Right ventricle myocardium inferior (tissue), 1 donor: Measurements from ENCODE around the gene RPL22. TPM values are rescaled to one million over a fixed set of nuclear protein-coding genes. Genes with fewer than 3 reads are reported as not detected.

Source experiments
- ATAC-seq: fragments of 200-7000 bp; cut with Tn5 transposase; one replicate; pipeline ENCODE4 v1.9.1; 2020; ENCODE audit warnings: mild to moderate bottlenecking, moderate library complexity
- DNase-seq: peaks from one replicate; pipeline ENCODE4 v3.0.0; 2021; ENCODE audit errors: missing footprints
- intact Hi-C: fragments of 100-400 bp; cut with DNase I; formaldehyde crosslinking; loops from one replicate; pipeline ENCODE4 v1.11.0; 2022
- total RNA-seq: library from RNA; stranded (reverse); fragmentation: NEBNext Ultra II Directional; extraction: Animal tissue kit (Norgen Biotek cat#: 25700); gene quantifications from one replicate; pipeline ENCODE4 v1.2.1, GENCODE V29; 2021
- donor health status: DM: no; HTN: yes; CAD: no; lungs with severe emphysema.

Gene RPL22
- total RNA-seq, 1 donor from 2014 or later = 264 TPM

DNA sequence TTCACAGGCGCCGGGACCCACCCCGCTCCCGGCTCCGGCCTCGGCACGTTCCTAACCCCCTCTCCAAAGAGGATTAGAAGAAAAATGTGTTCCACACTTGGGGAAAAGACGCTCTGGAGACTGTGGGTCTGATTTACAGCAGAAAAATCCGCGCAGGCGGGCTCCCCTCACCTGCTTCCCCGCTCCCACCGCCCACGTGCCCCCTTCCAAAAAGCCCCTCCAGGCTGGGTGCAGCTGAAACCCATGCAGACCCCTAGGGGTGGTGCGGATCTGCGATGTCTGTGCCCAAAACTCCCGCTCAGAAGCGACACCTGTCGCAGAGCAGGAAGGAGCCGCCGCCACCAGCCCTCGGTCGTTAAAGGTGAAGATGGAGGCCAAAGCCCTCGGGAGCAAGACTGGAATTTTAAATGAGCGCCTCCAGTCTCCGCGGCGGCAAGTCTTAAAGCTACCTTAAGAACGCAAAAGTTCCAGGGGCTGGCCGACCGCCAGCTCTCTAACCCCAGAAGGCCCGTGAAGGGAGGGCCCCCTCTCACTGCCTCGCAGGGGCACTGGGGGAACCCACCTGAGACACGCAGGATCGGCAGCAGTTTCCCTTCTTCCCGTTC lies 18.6 kb downstream of the RPL22 start:
- intact Hi-C loops = no loop called here
- no peak for ATAC-seq
- DNase-seq = no peak

GRCh38 chr1:6180268-6180706 lies 19.1 kb downstream of the RPL22 start, which contains the start of gene CHD5:
CHD5 (minus strand) TSS chr1:6180321; CDS start chr1:6180023, 298 bp downstream.
- no peak for ATAC-seq
- no peak for DNase-seq
- intact Hi-C loops = no loop called here

DNA sequence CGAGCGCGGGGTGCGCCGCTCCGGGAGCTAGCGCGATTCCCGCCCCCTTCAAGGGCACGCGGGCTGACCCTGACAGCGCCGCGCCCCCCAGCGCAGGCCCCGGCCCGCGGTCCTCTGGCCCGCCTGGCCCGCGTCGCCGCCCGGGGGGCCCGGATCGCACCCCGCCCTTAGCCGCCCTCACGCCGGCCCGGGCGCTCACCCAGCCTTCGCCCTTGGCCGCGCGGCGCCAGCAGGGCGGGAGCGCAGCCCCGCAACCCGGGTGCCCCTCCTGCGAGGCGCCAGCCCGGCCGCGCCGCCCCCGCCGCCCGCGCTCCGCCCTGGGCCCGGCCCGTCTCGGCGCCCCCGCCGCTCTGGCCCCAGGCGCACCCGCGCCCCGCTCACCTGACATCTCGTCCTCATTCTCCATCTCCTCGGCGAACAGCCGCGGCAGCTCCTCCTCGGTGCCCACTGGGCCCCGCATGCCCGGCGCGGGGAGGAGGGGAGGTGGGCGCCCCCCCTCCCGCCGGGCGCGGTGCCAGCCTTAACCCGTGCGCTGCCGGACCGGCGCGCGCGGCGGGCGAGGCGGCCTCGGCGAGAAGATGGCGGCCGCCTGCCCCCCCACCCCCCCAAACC lies 19.7 kb downstream of the RPL22 start:
- no peak for DNase-seq
- intact Hi-C loops = loop anchor here (10.0 kb wide), 1 partner anchor 125 kb away; no protein-coding TSS in a partner anchor
- ATAC-seq = no peak

- intact Hi-C loops = loop anchor here (10.0 kb wide), 1 partner anchor 124 kb away; no protein-coding TSS in a partner anchor
- no peak for DNase-seq
- no peak for ATAC-seq
Observed at GRCh38 chr1:6178751-6179563, 20.4 kb downstream of the RPL22 start.

GRCh38 chr1:6177681-6178380 lies 21.6 kb downstream of the RPL22 start:
- intact Hi-C loops = loop anchor here (10.0 kb wide), 1 partner anchor 123 kb away; no protein-coding TSS in a partner anchor
- no peak for ATAC-seq
- DNase-seq = no peak

GRCh38 chr1:6176779-6177178 lies 22.6 kb downstream of the RPL22 start:
- DNase-seq (no peak), ATAC-seq (no peak)
- intact Hi-C loops = loop anchor here (10.0 kb wide), 1 partner anchor 122 kb away; no protein-coding TSS in a partner anchor

- intact Hi-C loops = loop anchor here (10.0 kb wide), 1 partner anchor 121 kb away; no protein-coding TSS in a partner anchor
- no peak for DNase-seq
- no peak for ATAC-seq
Observed at GRCh38 chr1:6175411-6175828, 24.0 kb downstream of the RPL22 start.

DNA sequence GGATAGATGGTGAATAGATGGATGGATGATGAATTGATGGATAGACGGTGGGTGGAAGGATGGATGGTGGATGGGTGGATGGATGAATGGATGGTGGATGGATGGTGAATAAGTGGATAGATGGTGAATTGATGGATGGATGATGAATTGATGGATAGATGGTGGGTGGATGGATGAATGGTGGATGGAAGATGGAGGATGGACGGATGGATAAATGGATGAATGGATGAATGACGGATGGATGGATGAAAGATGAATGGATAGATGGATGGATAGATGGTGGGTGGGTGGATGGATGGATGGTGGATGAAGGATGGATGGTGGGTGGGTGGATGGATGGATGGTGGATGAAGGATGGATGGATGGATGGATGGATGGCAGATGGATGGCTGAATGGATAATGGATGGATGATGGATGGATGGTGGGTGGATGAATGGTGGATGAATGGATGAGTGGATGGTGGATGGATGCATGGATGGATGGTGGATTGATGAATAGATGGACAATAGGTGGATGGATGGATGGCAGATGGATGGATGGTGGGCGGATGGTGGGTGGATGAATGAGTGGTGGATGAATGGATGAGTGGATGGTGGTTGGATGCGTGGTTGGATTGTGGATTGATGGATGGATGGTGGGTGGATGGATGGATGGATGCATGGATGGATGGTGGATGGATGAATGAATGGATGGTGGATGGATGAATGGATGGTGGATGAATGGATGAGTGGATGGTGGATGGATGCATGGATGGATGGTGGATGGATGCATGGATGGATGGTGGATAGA lies 24.6 kb downstream of the RPL22 start:
- intact Hi-C loops = loop anchor here (10.0 kb wide), 1 partner anchor 120 kb away; no protein-coding TSS in a partner anchor
- no peak for ATAC-seq
- DNase-seq = no peak

GRCh38 chr1:6172549-6172948 lies 26.8 kb downstream of the RPL22 start:
- DNase-seq (no peak), ATAC-seq (no peak)
- intact Hi-C loops = loop anchor here (10.0 kb wide), 1 partner anchor 118 kb away; no protein-coding TSS in a partner anchor

GRCh38 chr1:6171548-6172124 lies 27.8 kb downstream of the RPL22 start:
- intact Hi-C loops = loop anchor here (10.0 kb wide), 1 partner anchor 117 kb away; no protein-coding TSS in a partner anchor
- no peak for DNase-seq
- peak; percentile 12 for ATAC-seq

DNA sequence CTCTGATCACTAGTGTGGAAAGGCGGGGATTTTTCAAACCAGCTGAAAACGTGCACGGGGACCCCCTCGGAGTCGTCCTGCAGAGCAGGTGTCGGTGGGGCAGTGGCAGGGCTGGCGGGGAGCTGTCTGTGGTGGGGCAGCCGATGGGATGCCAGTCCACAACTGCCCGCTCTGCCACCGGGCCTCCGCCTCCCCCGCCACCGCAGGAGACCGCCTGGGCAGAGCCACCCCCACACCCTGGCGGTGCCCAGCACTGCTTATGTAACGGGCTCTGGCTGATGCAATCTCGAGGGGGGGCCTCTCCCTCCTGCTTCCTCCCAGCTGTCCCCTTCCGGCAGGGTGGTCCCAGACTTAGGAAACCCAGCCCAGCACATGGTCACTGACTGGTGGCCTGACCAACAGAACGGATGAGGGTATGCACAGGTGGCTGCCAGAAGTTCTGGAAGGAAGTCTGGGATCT lies 28.6 kb downstream of the RPL22 start:
- no peak for ATAC-seq
- no peak for DNase-seq
- intact Hi-C loops = loop anchor here (10.0 kb wide), 1 partner anchor 116 kb away; no protein-coding TSS in a partner anchor

- intact Hi-C loops = loop anchor here (10.0 kb wide), 1 partner anchor 115 kb away; no protein-coding TSS in a partner anchor
- ATAC-seq = no peak
- DNase-seq = no peak
Observed at GRCh38 chr1:6170116-6170741, 29.2 kb downstream of the RPL22 start.

DNA sequence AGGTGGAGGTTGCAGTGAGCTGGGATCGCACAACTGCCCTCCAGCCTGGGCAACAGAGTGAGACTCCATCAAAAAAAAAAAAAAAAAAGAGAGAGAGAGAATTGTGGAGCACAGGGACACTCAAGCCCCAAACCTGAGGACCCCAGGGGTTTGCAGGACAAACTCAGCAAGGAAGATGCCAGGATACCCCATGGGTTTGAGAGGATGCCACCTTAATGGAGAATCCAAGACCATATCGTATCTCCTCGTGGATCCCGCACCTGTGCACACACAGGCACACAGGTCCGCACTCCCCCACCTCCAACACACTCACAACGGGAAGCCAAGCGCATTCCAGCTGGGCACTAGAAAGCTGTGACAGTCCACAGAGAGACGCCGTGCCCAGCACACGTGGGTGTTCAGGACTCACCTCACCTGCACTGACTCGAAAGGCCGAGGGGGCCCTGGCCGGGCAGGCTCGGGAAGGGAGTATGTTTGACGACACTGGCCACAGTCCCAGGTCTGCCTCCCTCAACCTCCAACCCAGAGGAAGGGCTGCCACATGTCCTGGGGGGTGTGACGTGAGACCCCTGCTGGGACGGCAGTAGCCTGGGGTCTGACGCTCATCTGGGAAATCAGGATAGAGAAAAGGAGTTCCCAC lies 30.3 kb downstream of the RPL22 start:
- no peak for ATAC-seq
- DNase-seq = no peak
- intact Hi-C loops = no loop called here

DNA sequence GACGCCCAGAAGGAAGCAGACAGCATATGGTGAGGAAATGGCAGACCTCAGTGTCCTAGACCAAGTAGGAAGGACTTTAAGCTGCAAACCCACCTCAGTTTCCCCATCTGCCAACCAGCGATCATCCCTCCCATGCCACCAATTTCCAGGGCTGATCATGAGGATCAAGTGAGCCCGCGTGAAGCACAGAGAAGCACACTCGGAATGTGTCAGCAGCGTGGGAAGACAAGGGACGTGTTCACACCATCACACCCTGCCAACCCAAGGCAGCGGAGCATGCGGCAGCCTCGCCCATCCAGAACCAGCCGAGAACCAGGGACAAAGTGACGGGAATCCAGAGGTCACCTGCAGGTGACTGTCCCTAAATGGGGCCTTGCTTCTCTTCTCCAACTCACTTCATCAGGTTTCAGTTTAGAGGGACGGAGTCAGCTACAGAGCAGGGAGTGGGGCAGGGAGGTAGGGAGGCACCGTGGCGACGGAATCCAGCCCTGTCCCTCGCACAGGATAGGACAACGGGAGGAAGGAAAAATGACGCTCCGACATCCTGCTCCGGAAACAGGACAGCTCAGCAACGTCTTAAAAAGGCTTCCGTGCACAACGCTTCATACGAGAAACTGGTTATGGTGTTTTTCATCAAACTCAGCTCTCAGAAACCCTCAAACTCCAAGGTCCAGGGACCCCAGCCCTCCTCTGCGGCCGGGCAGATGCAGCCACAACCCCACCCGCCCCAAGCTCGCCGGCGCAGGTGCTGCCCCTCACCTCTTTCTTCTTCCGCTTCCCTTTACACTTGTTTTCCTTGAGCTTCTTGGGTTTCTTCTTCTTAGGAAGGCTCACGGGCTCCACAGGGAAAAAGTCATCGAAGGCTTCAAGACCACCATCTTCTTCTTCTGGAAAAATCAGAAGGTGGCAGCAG lies 31.7 kb downstream of the RPL22 start:
- no peak for ATAC-seq
- intact Hi-C loops = no loop called here
- DNase-seq = peak; percentile 31

- intact Hi-C loops = no loop called here
- ATAC-seq = no peak
- no peak for DNase-seq
Observed at GRCh38 chr1:6166655-6167390, 32.6 kb downstream of the RPL22 start.
